ENCODE data around the gene DHRS2.
"Not testable (repeated sequence)": the region's sequence is repeated elsewhere in the genome, so short reads cannot be mapped to it uniquely, and the experiment has no call there.

DHRS2 gene

DNA sequence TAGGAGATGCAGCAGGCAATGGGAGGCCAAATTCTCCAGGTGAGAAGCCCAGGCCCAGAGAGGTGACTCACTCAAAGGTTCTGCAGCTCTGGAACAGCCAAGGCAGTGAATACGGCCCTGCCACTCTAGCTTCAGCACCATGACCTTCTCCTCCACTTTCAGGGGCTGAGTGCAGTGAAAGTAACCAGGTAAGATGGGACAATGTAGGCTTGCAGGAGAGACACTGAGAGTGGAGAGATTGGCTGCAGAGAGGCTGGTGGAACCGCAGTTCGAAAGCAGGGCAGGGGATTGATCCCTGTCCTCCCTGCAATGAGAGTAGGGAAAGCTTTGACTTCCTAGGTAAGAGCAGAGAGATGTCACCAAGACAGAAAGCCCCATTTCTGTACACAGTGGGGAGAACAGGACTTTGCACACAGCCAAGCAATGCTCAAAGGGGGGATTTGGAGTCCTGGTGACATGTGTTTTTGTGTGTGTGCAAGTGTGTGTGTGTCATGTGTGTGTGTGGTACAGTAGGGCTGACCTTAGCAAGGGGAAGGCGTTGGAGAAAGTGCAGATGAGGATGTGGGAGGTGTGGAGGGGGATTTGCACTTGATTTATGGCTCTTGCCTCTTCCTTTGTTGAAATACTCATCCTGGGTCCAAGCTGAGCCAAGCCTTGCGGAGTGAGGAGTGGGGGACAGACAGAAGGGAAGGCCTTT lies 12.7 kb downstream of the DHRS2 start:
- DNase-seq (ENCODE audit: low read depth in 2 of 2), result no peak

DNA sequence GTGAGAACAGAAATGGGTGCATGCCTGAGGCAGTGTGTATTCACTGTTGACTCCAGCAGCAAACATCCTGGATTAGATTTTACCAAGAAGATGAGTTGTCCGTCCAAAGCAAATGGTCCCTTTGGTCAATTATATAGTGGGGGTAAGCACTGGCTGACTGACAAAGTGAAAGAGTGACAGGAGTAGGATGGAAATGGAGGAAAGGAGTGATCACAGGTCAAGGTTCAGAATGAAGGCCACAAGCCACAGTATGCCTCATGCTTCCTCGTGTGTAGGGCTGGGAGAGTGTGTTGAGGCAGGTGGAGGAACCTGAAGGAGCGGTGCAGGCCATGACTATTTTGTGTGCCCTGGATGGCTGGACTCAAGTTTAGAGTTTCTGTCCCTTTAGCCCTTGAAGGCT lies 14.3 kb downstream of the DHRS2 start:
- DNase-seq (ENCODE audit: low read depth in 2 of 2), result no peak

DNA sequence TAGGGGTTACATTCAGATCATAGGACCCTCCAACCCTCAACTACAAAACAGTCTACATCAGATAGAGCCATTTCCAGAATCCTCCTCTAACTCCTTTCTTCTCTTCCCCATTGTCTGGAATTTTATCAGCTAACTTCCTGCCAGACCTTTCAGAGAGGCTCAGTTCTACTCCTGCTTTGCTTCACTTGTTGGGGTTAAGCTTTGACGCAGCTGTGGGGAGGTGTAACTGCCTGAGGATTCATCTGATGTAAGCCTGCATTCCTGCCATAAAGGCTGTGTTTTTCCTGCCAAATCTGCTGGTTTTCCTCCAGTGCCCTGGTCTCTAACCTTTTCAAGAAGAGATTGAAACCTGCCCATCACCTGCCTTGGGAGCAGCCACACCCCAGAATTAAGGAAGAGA lies 16.9 kb downstream of the DHRS2 start:
- DNase-seq (ENCODE audit: low read depth in 2 of 2), result no peak

DNA sequence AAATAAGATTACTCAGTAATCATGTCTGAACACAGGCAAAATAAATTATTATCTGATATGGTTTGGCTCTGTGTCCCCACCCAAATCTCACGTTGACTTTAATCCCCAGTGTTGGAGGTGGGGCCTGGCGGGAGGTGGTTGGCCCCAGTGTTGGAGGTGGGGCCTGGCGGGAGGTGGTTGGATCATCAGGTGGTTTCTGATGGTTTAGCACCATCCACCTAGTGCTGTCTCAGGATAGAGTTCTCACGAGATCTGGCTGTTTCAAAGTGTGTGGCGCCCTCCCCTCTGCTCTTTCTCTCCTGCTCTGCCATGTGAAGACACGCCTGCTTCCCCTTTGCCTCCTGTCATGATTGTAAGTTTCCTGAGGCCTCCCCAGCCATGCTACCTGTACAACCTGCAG lies 18.1 kb downstream of the DHRS2 start:
- DNase-seq (ENCODE audit: low read depth in 2 of 2), result no peak

DNA sequence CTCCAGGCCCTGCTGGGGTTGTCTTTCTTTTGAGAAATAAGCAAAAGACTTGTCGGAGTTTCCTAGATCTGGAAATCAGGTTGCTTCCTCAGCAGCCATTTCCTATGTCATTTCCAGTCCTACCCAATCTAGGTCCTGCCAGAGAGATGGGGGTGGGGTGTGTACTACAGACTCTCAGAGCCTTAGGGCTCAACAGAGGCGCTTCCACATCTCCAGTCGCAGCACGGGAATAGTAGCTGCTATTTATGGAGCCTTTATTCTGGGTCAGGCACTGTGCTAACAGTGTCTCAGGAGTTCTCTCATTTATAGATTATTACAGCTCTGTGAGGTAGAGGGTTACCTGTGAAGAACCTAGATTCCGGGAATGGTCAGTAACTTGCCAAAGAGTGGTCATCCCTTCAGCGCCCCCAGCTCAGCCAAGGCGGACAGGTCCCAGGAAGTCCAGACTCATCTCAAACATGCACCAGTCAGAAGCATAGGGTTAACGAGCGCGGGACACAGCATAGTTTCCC lies 21.9 kb downstream of the DHRS2 start:
- no peak for DNase-seq (ENCODE audit: low read depth in 2 of 2)

DNA sequence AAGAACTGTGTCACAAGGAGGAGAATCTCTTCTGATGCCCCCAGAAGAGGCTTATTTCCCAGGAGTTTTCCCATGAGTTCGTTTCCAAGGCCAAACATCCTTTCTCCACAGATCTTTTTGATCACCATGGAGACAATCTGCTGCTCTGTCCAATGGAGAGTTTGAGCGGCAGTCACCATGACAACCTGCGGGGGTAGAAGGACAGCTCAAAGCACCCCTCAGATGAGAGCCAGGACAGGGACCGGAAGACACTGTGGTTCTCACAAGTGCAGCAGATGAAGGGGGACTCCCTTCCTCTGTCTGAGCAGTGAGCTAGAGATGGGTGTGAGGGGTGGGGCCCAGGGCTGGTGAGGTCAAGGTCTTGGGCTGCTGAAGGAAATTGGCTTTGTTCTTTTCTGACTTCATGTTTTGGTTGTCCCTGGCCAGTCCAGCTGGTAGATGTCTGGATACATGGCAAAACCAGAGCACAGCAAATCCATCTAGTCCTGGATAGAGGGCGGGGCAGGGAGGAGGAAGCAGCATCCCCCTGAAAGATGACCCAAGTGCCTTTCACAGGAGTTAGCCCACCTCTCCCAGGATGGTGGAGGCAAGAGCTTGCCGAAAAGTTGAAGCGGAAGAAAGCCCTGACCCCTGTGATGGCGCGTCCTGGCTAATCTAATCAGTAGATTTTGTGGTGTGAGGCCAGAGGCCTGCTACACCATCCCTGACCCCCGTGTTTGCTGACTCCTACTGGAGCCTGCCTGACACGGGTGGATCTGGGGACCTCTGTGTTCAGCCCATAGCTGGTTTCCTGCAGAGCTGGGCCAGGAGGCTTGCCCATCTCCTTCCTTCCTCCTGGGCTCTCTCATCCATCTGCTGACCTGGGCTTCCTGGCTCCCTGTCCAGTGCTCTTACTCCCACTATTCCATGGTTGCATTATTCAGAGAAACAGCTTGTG lies 24.4 kb downstream of the DHRS2 start:
- peak; percentile 8 to 18 for DNase-seq (ENCODE audit: low read depth in 2 of 2)

DNA sequence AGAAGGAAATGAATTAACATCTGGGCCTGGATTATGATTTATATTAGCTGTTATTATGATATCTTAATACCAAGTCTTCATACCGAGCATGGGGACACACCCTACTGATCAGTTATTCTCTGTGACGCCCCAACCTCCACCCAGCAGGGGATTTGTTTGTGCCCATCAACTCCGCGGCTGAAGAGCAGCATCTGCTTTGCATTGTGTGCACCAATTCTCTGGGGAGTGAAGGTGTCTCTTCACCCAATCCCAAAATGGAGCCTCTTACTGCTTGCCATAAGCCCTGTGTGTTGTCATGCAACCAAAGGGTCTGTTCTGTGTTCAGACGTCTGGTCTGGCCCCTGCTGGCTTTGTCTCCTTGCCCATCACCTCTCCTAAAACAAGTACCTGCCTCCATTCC lies 25.4 kb downstream of the DHRS2 start:
- DNase-seq (ENCODE audit: low read depth in 2 of 2), result no peak

DNA sequence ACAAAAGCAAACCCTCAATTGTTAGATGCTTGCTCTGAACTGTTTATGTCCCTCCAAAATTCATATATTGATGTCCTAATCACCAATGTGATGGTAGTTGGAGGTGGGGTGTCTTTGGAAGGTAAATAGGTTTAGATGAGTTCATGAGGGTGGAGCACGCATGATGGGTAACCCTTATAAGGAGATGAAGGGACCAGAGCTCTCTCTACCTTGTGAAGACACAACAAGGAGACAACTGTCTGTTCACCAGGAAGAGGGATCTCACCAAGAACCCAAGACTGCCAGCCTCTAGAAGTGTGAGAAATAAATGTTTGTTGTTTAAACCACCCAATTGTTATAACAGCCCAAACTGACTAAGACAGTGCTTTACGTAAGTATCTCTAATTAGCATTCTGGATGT lies 27.0 kb downstream of the DHRS2 start:
- DNase-seq (ENCODE audit: low read depth in 2 of 2), result no peak

DNA sequence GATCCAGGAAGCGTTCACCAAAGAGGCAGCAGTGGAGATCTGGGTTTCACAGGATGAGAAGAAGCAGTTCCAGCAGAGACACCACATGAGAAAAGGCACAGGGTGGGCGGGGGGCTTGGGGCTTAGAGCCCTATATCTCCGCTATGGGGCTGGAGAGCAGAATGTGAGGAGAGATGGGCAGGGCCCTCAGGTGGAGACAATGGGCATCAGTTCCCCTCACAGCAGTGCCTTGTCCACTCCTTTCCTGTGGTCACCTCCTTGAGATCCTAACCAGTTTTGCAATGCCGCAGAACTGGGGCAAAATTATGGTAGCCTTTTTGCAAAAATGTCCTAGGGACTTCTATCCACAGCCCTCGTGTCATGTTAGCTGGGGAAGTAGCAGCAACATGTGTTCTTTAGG lies 27.5 kb downstream of the DHRS2 start:
- no peak for DNase-seq (ENCODE audit: low read depth in 2 of 2)

DNA sequence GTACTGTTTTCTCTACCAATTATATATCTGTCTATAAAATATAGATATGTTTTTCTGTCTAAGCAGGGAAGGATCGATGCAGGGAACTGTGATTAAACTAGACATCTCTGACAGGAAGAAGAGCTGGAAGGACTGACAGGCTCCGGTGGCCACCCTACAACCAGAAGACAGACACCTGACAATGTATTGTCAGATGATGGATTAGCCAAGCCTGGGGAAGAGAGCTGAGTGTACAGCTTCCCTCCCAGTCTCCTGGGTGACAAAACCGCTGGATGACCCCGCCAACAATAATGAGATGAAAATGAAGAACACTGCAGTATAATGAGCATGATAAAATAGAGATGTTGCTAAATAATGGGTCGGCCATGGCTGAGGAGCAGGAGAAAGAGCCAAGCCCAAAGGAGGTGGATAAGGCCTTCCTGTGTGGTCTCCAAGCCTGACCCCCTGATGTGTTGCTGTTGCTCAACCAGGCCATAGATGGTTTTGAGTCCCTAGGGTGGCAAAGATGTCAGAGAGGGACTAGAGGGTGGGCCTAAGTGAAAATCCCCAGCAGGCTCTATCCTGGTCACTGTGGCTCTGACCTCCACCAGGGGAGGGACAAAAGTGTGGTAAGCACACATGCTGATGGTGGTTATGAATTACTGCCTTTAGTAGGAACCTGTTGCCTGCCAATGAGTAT lies 28.2 kb downstream of the DHRS2 start:
- DNase-seq (ENCODE audit: low read depth in 2 of 2), result no peak

DNA sequence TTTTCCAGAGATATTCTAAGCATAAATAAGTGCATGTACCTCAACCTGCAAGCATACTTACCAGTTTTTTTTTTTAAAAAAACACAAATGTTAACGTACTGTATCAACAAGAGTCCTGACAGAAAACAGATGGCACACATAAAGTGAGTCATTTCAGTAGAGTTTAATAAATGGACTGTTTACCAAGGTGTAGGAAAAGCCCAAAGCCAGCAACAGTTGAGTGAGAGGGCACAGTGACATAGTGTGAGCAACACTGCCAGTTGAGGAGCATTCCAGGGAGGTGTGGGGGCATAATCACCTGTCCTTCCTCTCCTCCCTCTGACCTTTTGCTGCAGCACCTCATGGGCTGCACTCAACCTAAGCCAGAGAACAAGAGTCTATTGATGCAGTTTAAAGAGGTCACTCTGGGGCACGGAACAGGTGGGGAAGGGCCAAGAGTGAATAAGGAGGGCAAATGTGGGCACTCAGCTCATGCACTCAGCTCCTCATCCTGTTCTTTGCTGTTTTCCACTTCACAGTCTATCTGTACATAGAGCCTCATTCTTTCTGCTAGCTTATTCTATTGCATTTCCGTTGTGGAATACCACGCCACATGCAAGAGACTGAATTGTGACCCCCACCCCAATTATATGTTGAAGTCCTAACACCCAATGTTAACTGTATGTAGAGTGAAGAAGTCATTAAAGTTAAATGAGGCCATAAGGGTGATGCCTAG lies 29.3 kb downstream of the DHRS2 start:
- DNase-seq (ENCODE audit: low read depth in 2 of 2), result no peak

DNA sequence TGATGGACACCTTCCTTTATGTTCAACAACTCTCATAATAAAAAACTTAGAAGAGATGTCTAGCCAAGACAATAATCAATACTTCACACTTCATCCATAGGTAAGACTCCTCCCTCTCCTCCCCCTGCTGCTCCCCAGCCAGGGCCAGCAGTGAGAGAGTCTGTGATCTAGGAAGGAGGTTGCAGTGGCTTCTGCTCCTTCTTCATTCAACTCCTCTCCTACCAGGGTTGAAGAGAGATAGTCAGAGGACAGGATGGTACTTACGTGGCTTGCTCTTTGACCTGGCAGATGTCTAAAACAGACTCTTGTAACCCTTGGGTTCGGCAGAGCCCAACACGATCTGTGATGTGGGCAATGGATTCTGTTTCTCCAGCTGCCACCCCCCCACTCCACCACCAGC lies 31.0 kb downstream of the DHRS2 start:
- no peak for DNase-seq (ENCODE audit: low read depth in 2 of 2)

DNA sequence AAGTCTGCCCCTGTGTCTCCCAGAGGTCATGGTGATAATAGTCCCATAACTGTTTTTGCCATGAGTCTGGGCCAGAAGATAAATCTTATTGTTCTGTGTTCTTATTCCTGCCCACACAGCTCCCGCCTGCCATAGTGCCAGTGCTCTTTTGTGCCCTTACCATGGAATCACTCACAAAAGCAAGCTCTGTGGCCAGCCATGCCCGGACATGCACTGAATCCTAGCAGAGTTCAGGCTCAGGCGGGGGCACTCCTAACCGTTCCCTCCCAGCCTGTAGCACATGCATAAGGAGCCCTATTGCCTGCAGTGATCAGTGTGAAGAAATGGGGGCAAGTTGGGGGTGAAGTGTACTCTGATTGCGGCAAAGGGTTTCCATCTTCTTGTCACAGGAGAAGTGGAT lies 33.3 kb downstream of the DHRS2 start:
- no peak for DNase-seq (ENCODE audit: low read depth in 2 of 2)

DNA sequence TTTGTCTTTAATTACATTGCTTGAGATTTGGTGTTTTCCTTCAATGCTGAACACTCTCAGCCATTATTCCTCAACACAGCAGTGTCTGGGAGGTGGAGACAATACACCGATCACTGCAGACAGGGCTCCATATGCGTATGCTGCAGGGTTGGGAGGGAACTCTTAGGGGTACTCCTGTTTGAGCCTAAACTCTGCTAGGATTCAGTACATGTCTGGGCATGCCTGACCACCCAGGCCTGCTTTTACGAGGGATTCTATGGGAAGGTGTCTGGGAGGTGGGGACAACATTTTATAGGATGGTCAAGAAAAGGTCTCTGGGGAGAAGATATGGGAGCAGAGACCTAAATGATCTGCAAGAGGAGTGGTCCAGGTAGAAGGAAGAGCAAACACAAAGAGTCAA lies 34.3 kb downstream of the DHRS2 start:
- DNase-seq (ENCODE audit: low read depth in 2 of 2), result no peak

DNA sequence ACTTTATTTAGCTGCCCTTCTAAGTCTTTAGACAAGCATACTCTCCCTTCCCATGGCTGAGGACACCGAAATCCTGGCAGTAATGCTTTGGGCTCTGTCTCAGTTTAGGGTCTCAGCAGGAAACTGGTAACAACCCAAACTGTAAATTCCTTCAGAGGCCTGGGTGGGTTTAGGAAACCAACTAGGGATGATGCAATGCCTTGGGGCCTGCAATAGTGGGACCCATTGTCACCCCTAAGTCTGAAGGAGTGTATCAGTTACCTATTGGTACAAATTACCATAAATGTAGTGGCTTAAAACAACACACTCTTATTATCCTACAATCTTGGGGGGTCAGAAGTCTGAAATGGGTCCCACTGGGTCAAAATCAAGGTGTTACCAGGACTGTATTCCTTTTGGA lies 36.0 kb downstream of the DHRS2 start:
- DNase-seq (ENCODE audit: low read depth in 2 of 2), result no peak

DNA sequence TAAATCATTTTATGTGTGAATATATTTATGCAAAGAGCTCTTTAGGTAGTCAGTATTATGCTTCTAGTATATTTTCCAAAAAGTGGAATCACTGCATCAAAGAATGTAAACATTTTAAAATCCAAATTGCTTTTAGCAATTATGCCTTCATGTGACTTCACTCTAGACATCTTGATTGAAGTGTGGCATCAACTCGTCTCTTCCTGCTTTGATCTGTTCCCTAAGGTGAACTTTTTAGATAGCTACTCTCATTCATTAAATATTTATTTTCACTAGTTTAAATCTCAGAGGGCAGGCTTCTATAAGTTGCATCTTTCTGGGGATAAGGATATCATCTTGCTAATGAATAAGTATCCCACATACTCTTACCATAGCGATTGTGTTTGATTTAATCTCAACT lies 39.2 kb downstream of the DHRS2 start:
- DNase-seq (ENCODE audit: low read depth in 2 of 2), result no peak

DNA sequence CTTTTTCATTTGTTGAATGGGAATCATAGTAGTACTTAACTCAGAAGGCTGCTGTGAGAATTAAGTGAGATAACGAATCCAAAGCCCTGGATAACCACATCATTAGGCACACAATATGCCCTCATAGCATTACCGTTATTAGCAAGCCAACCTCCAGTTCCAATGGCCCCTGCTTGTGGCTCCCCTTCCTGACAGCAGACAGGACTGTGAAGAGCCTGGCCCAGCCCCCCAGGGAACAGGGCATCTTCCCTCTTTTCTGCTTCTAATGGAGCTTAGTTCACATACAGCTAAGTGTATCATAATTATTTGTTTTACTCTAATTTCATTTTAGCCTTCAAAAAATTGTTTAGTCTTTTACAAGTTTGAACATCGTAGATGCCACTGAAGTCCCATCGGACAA lies 39.7 kb downstream of the DHRS2 start:
- DNase-seq (ENCODE audit: low read depth in 2 of 2), result no peak

DNA sequence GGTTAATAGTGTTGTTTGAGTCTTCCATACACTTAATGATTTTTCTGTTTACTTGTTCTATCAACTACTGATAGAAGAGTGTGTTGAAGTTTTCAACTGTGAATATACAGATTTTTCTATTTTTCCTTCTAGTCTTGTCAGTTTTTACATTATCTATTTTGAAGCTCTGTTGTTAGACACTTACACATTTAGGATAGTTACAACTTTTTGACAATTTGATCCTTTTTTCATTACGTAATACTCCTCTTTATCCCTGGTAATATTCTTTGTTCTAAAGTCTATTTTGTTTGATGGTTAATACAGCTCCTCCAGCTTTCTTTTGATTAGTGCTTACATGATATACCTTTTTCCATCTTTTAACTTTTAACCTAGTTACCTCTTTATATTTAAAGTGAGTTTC lies 45.2 kb downstream of the DHRS2 start:
- no peak for DNase-seq (ENCODE audit: low read depth in 2 of 2)

DNA sequence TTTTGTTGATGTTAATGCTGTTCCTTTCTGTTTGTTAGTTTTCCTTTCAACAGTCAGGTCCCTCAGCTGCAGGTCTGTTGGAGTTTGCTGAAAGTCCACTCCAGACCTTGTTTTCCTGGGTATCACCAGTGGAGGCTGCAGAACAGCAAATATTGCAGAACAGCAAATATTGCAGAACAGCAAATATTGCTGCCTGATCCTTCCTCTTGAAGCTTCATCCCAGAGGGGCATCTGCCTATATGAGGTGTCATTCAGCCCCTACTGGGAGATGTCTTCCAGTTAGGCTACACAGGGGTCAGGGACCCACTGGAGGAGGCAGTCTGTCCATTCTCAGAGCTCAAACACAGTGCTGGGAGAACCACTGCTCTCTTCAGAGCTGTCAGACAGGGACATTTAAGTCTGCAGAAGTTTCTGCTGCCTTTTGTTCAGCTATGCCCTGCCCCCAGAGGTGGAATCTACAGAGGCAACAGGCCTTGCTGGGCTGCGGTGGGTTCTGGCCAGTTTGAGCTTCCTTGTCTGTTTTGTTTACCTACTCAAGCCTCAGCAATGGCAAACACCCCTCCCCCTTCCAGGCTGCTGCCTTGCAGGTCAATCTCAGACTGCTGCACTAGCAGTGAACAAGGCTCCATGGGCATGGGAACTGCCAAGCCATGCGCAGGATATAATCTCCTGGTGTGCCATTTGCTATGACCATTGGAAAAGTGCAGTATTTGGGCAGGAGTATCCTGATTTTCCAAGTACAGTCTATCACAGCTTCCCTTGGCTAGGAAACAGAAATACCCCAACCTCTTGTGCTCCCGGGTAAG lies 53.7 kb downstream of the DHRS2 start:
- not testable (repeated sequence) for DNase-seq (ENCODE audit: low read depth in 2 of 2)

DNA sequence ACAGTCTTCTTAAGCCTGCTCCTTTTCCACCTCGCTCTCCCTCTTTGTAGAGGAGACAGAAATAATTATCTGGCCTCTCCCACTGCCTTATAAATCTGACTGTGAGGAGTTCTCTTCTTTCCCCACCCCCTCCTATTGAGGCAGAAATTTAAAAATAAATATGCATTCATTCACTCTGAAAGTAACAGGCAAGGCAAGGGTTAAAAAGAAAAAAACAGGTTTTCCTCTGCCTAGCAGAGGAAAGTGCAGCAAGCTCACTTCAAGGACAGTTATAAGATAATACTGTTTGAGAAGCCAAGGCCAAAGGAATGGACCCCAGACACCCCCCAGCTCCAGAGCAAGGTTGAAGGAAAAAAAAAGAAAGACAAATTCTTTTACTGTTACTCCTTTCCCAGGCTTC lies 56.3 kb downstream of the DHRS2 start:
- DNase-seq (ENCODE audit: low read depth in 2 of 2), result no peak

DNA sequence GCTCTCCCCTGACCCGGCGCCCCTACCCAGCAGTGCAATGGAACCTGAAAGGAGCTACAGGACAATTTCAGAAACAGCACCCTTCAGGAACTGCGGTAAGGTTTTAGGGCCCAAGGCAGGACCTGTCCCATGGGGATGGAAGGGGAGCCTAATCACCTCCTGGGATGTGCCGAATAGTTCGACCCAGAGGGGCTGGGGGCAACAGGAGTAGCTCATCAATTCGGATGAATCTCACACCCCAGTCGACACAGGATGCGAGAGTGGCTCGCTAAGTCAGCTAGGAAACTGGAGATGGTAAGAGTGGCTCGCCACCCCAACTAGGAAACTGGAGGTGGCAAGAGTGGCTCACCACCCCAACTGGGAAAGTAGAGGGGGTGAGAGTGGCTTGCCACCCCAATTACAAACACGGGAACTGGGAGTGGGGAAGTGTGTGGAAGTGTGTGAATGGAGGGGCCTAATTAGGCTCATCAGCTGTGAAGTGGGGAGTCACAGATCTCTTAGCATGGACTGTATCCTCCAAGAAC lies 57.1 kb downstream of the DHRS2 start:
- DNase-seq (ENCODE audit: low read depth in 2 of 2), result no peak
